HAP-1 (cell line): Measurements from ENCODE around the gene ADGRD2.

ENCODE experiments used
- DNase-seq, 2 experiments: peaks; one replicate each; pipeline ENCODE4 v3.0.0-alpha.2; 2016 to 2020; ENCODE audit warnings: low spot score in 2 of 2
- H3K27me3 ChIP-seq: fragments of 250-450 bp; sonication (Bioruptor Pico); 2 replicates; pipeline ENCODE4 v1.5.1; 2020; ENCODE audit warnings: low read depth, mild to moderate bottlenecking, moderate library complexity
- H3K36me3 ChIP-seq: fragments of 250-450 bp; sonication (Bioruptor Pico); replicated peaks from 2 replicates; pipeline ENCODE4 v1.5.1; 2020; ENCODE audit warnings: mild to moderate bottlenecking
- H3K4me1 ChIP-seq: fragments of 250-450 bp; sonication (Bioruptor Pico); 2 replicates; pipeline ENCODE4 v1.5.1; 2020; ENCODE audit warnings: mild to moderate bottlenecking
- H3K4me3 ChIP-seq: fragments of 250-450 bp; sonication (Bioruptor Pico); 2 replicates; pipeline ENCODE4 v1.5.1; 2020; ENCODE audit warnings: mild to moderate bottlenecking, moderate library complexity
- H3K9me3 ChIP-seq: fragments of 250-450 bp; sonication (Bioruptor Pico); 2 replicates; pipeline ENCODE4 v1.5.1; 2020; ENCODE audit warnings: mild to moderate bottlenecking, moderate library complexity
- in situ Hi-C: fragments of 300-500 bp; cut with MboI; formaldehyde crosslinking; loops from 3 replicates; pipeline ENCODE4 v1.14.3; 2020; ENCODE audit warnings: low sequenced_read_pairs, inconsistent platforms, mixed read lengths

The ADGRD2 gene

GRCh38 chr9:124471761-124472160 is 21.5 kb downstream of the ADGRD2 start:
- no peak overlapping the region for H3K4me3 ChIP-seq
- no peaks in the 10 kb centered on the region for H3K9me3 ChIP-seq
- DNase-seq = no peak
- in situ Hi-C loops = no loop called here
- no peaks in the 10 kb centered on the region for H3K36me3 ChIP-seq
- no peaks in the 10 kb centered on the region for H3K4me1 ChIP-seq
- no peaks in the 10 kb centered on the region for H3K27me3 ChIP-seq

GRCh38 chr9:124472770-124473169 is 22.5 kb downstream of the ADGRD2 start:
- Histone ChIP-seq H3K36me3 (no peaks in the 10 kb centered on the region), H3K4me1 (peaks cover 5% of the 10 kb centered on the region), H3K4me3 (no peak overlapping the region), H3K27me3 (no peaks in the 10 kb centered on the region), H3K9me3 (no peaks in the 10 kb centered on the region)
- in situ Hi-C loops = no loop called here
- no peak for DNase-seq

- H3K4me3 ChIP-seq = no peak overlapping the region
- no peaks in the 10 kb centered on the region for H3K9me3 ChIP-seq
- no peak for DNase-seq
- H3K36me3 ChIP-seq = no peaks in the 10 kb centered on the region
- H3K4me1 ChIP-seq = peaks cover 9% of the 10 kb centered on the region
- no peaks in the 10 kb centered on the region for H3K27me3 ChIP-seq
- in situ Hi-C loops = no loop called here
Measured at GRCh38 chr9:124473310-124473709, 23.1 kb downstream of the ADGRD2 start.

DNA sequence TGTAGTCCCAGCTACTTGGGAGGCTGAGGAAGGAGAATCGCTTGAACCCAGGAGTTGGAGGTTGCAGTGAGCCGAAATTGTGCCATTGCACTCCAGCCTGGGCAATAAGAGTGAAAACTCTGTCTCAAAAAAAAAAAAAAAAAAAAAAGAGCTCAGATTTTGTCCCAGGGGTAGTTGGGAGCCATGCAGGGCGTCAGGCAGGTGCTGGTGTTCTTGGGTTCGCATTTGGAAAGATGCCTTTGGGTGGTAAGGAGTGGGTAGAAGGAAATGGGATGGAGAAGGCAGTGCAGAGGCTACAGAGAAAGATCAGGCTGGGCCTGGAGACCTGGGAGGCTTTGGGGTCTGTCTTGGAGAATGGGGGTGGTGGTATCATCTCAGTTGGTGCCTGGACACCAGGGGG is 23.9 kb downstream of the ADGRD2 start:
- in situ Hi-C loops = no loop called here
- no peaks in the 10 kb centered on the region for H3K27me3 ChIP-seq
- no peaks in the 10 kb centered on the region for H3K36me3 ChIP-seq
- no peak for DNase-seq
- no peak overlapping the region for H3K4me3 ChIP-seq
- H3K9me3 ChIP-seq = no peaks in the 10 kb centered on the region
- H3K4me1 ChIP-seq = peaks cover 12% of the 10 kb centered on the region

DNA sequence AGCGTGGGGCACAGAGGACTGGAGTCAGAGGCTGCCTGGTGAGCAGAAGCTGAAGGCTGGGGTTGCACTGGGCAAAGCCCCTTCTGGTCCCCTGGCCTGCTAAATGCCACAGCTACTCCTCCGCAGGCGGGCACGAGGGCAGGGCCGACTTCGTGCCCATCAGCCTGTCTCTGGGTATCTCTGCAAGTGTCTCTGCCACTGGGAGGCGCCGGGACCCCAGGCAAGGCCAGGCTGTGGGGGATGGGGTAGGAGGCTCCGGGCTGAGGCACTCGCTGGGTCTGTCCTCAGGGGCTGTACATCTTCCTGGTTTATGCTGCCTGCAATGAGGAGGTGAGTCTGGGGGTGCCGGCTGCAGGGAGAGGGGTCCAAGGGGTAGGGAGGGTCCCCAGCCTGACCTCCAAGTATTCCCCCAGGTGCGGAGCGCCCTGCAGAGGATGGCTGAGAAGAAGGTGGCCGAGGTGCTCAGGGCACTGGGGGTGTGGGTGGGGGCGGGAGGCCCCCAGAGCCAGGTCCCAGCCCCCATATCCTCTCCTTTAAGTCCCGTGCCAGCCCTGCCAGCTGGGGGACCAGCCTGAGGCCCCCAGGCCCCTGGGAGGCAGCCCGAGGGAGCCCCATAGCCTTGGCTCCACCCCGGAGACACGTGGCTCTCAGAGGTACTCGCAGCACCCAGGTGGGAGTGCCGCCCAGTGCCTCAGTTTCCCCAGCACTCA is 25.1 kb downstream of the ADGRD2 start:
- no peak overlapping the region for H3K4me3 ChIP-seq
- H3K9me3 ChIP-seq = no peaks in the 10 kb centered on the region
- H3K4me1 ChIP-seq = peaks cover 12% of the 10 kb centered on the region
- no peaks in the 10 kb centered on the region for H3K36me3 ChIP-seq
- DNase-seq = peak in 1 of 2 experiments; percentile 40
- in situ Hi-C loops = no loop called here
- no peaks in the 10 kb centered on the region for H3K27me3 ChIP-seq

- Histone ChIP-seq H3K27me3 (no peaks in the 10 kb centered on the region), H3K4me1 (peaks cover 12% of the 10 kb centered on the region), H3K36me3 (no peaks in the 10 kb centered on the region), H3K9me3 (no peaks in the 10 kb centered on the region), H3K4me3 (no peak overlapping the region)
- in situ Hi-C loops = no loop called here
- no peak for DNase-seq
Measured at GRCh38 chr9:124475868-124476690, 25.8 kb downstream of the ADGRD2 start.

DNA sequence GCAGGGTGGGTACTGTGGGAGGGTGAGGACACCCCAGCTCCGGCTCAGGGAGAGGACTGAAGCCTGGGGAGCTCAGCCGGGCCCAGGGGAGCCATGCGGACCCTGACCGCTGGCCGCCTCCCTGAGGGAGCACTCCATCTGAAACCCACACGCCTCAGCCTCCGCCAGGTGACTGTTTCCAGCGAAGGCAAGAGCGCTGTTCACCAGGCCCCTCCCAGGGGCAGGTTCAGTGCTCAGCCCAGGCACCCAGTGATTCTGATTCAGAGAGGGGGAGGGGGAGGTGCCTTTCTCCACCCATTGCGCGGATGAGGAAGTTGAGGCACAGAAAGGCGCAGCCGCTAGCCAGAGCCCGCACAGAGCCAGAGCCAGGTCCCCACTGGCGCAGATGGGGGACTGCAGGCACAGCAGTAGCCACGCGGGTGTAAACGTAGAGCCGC is 27.0 kb downstream of the ADGRD2 start:
- DNase-seq = peak in 1 of 2 experiments; percentile 57
- H3K9me3 ChIP-seq = no peaks in the 10 kb centered on the region
- H3K4me1 ChIP-seq = peaks cover 12% of the 10 kb centered on the region
- in situ Hi-C loops = no loop called here
- no peaks in the 10 kb centered on the region for H3K36me3 ChIP-seq
- H3K4me3 ChIP-seq = peak overlapping the region; percentile 21
- no peaks in the 10 kb centered on the region for H3K27me3 ChIP-seq

DNA sequence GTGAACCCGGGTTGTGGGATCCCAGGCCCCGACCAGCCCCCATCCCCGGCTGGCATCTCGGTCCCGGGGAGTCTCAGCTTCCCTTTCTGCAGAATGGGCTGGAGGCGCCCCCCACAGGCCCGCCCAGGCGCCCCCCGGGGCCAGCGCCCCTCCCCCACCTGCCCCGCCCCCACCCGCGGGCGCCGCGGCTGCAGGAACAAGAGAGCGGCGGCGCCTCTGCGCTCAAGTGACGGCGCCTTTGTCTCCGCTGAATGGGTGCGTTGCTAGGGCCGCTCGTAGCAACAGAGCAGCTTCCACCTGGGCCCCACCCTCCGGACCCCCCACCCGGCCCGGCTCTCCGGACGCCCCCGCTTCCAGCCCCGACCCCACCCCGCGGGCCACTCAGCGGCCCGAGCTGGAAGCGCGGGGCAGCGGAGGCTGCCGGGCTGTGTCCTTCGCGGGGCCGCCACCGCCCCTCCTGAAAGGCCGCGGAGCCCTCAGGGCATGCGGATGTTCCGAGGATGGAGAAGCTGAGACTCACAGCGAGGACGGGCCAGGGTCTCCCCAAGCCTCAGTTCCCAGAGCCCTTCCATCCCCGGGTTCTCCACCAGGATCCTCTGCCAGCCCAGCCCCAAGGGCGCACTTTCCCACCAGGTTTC is 27.5 kb downstream of the ADGRD2 start:
- H3K4me1 ChIP-seq = peaks cover 12% of the 10 kb centered on the region
- no peaks in the 10 kb centered on the region for H3K9me3 ChIP-seq
- no peaks in the 10 kb centered on the region for H3K36me3 ChIP-seq
- DNase-seq = peak; percentile 54 to 75
- peak overlapping the region; percentile 21 for H3K4me3 ChIP-seq
- H3K27me3 ChIP-seq = no peaks in the 10 kb centered on the region
- in situ Hi-C loops = no loop called here

- DNase-seq = no peak
- Histone ChIP-seq H3K4me3 (no peak overlapping the region), H3K4me1 (peaks cover 12% of the 10 kb centered on the region)
Measured at GRCh38 chr9:124478354-124478753, 28.1 kb downstream of the ADGRD2 start.

DNA sequence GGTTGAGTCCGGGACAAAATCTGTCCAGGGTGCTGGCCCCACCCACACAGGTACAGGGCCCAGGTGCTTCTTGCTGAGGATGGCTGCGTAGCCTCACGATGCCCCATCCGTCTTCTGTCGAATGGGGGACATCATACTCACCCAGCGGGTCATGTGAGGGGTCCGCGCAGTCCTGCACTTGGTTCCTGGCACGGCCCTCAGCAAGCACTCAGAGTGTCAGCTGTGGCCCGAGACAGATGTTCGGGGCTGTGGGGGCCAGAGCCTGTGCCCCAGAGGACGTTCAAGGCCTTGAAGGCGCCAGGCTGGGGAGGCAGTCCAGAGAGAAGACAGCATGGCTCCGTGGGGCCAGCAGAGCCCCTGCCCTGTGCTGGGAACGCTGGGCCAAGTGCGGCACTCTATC is 29.1 kb downstream of the ADGRD2 start:
- H3K4me3 ChIP-seq = no peak overlapping the region
- no peaks in the 10 kb centered on the region for H3K27me3 ChIP-seq
- H3K9me3 ChIP-seq = no peaks in the 10 kb centered on the region
- in situ Hi-C loops = no loop called here
- H3K4me1 ChIP-seq = peaks cover 12% of the 10 kb centered on the region
- no peaks in the 10 kb centered on the region for H3K36me3 ChIP-seq
- DNase-seq = no peak

More at GRCh38 chr9:124478354-124478753, 28.1 kb downstream of the ADGRD2 start:
- Histone ChIP-seq H3K36me3 (no peaks in the 10 kb centered on the region), H3K27me3 (no peaks in the 10 kb centered on the region), H3K9me3 (no peaks in the 10 kb centered on the region)
- in situ Hi-C loops = no loop called here

GRCh38 chr9:124479947-124480620 is 29.8 kb downstream of the ADGRD2 start:
- peaks cover 12% of the 10 kb centered on the region for H3K4me1 ChIP-seq
- no peaks in the 10 kb centered on the region for H3K36me3 ChIP-seq
- in situ Hi-C loops = no loop called here
- no peaks in the 10 kb centered on the region for H3K27me3 ChIP-seq
- H3K4me3 ChIP-seq = no peak overlapping the region
- no peak for DNase-seq
- H3K9me3 ChIP-seq = no peaks in the 10 kb centered on the region

- no peaks in the 10 kb centered on the region for H3K36me3 ChIP-seq
- peak; percentile 64 to 77 for DNase-seq
- no peak overlapping the region for H3K4me3 ChIP-seq
- no peaks in the 10 kb centered on the region for H3K9me3 ChIP-seq
- in situ Hi-C loops = no loop called here
- H3K4me1 ChIP-seq = peaks cover 12% of the 10 kb centered on the region
- no peaks in the 10 kb centered on the region for H3K27me3 ChIP-seq
Measured at GRCh38 chr9:124480621-124480981, 30.4 kb downstream of the ADGRD2 start.

- no peaks in the 10 kb centered on the region for H3K27me3 ChIP-seq
- peaks cover 12% of the 10 kb centered on the region for H3K4me1 ChIP-seq
- no peaks in the 10 kb centered on the region for H3K9me3 ChIP-seq
- in situ Hi-C loops = no loop called here
- DNase-seq = no peak
- no peaks in the 10 kb centered on the region for H3K36me3 ChIP-seq
- H3K4me3 ChIP-seq = no peak overlapping the region
Measured at GRCh38 chr9:124481115-124481514, 30.9 kb downstream of the ADGRD2 start.
